HUDEP-2 (cell line): ENCODE data around the gene STK10.
"Not testable (repeated sequence)": the region's sequence is repeated elsewhere in the genome, so short reads cannot be mapped to it uniquely, and the experiment has no call there.

Experiments
- DNase-seq, 76 experiments: peaks; one replicate each; lab custom pipeline; 2025; ENCODE audit not compliant: unreplicated experiment in 76 of 76; lab: John Stamatoyannopoulos, UW

Gene STK10

DNA sequence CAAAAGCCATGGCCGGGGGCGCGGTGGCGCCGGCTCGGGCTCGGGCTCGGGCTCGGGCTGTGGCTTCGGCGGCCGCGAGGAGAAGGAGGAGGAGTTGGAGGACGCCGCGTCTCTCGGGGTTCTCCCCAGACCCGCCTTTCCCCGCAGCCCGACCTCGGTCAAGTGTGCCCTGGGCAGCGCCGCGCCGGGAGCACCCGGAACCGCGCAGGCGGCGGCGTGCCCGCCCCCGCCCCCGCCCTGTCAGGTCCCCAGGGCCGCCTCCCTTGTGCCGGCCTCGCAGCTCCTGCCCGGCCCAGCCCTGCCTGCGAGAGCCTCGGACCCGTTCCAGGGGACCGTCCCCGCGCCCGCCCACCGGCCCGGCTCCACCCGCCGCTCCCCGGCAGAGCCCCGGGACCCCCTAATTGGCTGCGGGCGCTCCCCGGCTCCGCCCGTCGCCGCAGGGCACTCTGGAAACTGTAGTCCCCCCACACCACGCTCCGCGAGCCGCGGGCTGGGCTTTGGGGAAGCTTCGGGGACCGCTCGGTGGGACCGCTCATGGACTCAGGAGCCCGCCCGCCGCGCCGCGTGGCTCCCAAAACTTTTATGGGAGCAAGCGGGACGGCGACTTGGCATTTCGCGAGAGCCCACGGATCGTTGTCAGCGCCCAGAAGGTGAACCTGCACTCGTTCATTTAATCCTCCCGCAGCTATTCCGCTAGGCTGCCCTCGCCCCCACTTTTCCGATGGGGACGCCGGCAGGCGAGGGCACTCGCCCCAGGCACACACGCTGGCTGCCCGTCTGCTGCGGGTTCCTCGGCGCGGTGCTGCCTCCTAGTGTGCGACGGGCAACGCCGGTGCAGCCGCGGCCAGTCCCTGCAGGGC, at the start of gene STK10:
TSS of gene STK10 (minus strand) at position 192 of the 860 bp plus-strand sequence. CDS start at position 10, 182 bp downstream.
- peak in 75 of 76 experiments; percentile 21 to 96 (median 88) for DNase-seq

GRCh38 chr5:172235827-172236736, 48.1 kb upstream of the STK10 start:
- no peak for DNase-seq

GRCh38 chr5:172235132-172235780, 47.2 kb upstream of the STK10 start:
- DNase-seq = no peak

- no peak for DNase-seq
Observed at GRCh38 chr5:172234031-172234430, 46.0 kb upstream of the STK10 start.

GRCh38 chr5:172229904-172230303, 41.9 kb upstream of the STK10 start:
- no peak for DNase-seq

DNA sequence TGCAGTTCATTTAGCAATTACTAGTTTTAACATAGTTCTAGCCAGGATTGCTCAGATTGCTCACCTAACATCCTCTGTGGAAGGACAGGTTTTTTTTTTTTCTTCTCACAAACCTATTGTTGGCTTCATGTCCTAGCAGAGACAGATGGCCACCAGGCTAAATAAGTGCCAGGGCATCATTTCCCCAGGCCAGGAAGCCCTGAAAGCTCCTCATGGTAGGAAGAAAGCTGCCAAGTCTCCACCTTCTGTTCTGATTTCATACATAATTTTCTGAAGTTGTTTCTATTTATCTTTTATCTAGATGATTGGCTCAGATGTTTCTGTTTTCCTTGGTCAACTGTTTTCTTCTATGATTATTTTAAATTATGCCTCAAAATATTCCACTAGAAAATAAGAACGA, 37.0 kb upstream of the STK10 start:
- DNase-seq = no peak

DNA sequence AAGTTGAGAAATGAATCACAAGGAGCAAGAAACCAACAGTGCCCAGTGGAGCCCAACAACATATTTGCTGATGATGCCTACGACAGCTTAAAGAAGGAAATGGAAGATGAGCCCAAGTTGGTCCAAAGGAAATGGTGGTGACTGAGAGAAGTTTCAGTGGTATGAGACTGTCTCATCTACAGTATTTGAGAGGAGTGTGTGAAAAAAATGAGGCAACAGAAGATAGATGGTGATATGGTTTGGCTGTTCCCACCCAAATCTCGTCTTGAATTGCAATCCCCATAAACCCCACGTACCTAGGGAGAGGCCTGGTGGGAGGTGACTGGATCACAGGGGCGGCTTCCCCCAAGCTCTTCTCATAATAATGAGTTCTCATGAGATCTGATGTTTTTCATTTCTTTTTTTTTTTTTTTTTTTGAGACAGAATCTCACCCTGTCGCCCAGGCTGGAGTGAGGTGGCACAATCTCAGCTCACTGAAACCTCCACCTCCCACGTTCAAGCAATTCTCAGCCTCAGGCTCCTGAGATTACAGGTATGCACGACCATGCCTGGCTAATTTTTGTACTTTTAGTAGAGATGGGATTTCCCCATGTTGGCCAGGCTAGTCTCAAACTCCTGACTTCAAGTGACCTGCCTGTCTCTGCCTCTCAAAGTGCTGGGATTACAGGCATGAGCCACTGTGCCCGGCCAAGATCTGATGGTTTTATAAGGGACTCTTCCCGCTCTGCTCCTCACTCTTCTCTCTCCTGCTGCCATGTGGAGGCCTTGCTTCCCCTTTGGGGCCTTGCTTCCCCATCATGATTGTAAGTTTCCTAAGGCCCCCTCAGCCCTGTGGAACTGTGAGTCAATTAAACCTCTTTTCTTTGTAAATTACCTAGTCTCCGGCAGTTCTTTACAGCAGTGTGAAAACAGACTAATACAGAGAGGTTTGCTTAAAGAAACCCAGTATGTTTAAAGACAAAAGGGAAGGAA, 36.2 kb upstream of the STK10 start:
- no peak for DNase-seq

- DNase-seq = no peak
Observed at GRCh38 chr5:172219296-172219695, 31.3 kb upstream of the STK10 start.

GRCh38 chr5:172216345-172216744, 28.3 kb upstream of the STK10 start:
- no peak for DNase-seq

GRCh38 chr5:172213126-172213525, 25.1 kb upstream of the STK10 start:
- no peak for DNase-seq

DNA sequence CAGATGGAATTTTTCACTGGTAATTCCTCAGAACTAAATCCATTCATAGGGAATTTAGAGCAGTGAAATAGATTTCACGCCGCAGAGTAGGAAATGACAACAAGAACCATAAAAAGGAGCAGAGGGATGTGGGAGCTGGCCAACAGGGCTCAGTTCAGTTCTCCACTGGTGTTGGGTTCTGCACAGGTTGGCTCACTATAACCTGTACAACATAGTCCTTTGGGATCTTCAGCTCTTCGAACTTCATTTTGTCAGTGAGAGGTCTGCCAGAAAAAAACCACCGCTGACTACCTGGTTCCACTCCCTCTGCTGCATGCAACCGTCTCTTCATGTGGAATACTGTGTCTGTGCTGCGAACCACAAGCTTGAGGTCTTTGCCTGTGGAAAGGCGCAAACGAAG, 23.7 kb upstream of the STK10 start:
- no peak for DNase-seq

GRCh38 chr5:172209714-172210113, 21.7 kb upstream of the STK10 start:
- no peak for DNase-seq

DNA sequence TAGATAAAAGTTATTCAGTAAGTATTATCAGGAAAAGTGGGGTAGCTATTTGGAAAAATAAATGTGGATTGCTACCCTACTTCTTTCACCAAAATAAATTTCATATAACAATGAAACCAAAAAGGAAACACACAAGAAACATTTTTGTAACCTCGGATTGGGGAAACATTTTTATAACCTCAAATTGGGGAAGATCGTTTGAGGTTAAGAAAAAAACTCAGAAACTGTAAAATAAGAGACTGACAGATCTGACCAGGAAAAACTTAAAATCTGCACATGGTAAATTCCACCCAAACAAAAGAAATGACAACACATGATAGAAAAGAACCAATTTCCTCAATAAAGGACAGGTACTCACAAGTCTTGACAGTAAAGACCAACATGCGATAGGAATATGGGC, 19.5 kb upstream of the STK10 start:
- no peak for DNase-seq

- not testable (repeated sequence) for DNase-seq
Observed at GRCh38 chr5:172205984-172206383, 18.0 kb upstream of the STK10 start.

DNA sequence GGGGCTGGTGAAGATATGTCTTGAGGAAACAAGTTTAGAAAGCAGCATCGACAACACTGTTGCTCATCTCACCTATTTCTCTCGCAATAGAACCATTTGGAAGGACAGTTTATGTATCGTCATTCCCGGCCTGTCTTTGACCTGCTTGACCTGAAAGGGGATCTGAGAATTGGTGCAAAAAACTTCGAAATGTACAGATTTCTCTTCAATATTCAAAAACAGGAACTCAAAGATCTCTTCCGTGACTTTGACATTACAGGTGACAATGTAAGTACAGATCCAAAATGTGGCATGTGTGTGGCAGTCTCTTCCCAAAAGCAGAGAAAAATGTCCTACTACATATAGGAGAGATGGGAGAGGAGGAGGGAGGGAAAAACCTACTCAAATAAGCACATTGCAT, 12.5 kb upstream of the STK10 start:
- no peak for DNase-seq

GRCh38 chr5:172199446-172199845, 11.4 kb upstream of the STK10 start:
- no peak for DNase-seq

GRCh38 chr5:172197775-172198174, 9.8 kb upstream of the STK10 start:
- not testable (repeated sequence) for DNase-seq

- no peak for DNase-seq
Observed at GRCh38 chr5:172194985-172195774, 7.2 kb upstream of the STK10 start.

DNA sequence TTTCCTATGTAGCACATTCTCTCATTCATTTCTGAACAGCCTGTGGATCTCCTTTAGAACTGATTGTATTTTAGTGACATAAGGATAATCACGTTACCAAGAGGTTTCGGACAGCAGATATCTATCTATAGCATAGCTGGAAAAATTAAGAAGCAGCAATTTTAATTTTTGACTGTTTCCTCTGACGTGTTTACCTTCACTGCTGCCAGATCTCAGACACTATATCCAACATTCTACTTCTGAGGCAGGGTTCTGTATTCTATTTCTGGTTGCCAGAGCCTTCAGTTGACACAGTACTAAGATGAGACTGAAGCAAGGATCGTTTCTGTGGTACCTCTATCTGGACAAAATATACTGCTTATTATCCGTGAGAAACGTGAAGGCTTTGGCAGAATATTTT, 5.8 kb upstream of the STK10 start, which contains the start of gene EFCAB9:
TSS of gene EFCAB9 (plus strand) at position 301 of the 400 bp plus-strand sequence. CDS start at position 302, 1 bp downstream.
- DNase-seq = no peak
